Esophagus muscularis mucosa (tissue), 4 donors: ENCODE measurements around the gene TCF7L2.

Experiments
- CTCF ChIP-seq, 3 experiments: fragments of 200-600 bp in 2 of 3; fragments of 450-650 bp in 1 of 3; sonication (generic) in 2 of 3; IDR thresholded peaks; one replicate each; pipeline ENCODE4 v1.5.1; 2017 to 2019; ENCODE audit warnings: antibody characterized with exemption in 3 of 3, mild to moderate bottlenecking in 2 of 3, moderate library complexity in 1 of 3
- EP300 ChIP-seq: sonication (generic); formaldehyde crosslinking; IDR thresholded peaks from one replicate; pipeline ENCODE4 v1.6.1; 2017; ENCODE audit warnings: antibody characterized with exemption
- POLR2A ChIP-seq: fragments of 450-650 bp; IDR thresholded peaks from one replicate; pipeline ENCODE4 v1.6.1; 2017; ENCODE audit warnings: antibody characterized with exemption, moderate library complexity, mild to moderate bottlenecking, low read depth
- POLR2AphosphoS5 ChIP-seq, 2 donors: sonication (generic); formaldehyde crosslinking; IDR thresholded peaks; one replicate each; pipeline ENCODE4 v1.6.1; 2017; ENCODE audit warnings: antibody characterized with exemption in 2 of 2

GRCh38 chr10:112967200-112967599 lies 17.2 kb downstream of the TCF7L2 start:
- TF ChIP-seq CTCF (IDR thresholded peaks at IDR 0.05), result no peak
- TF ChIP-seq POLR2A, result no peak
- no peak for TF ChIP-seq EP300
- no peak for TF ChIP-seq POLR2AphosphoS5 (IDR thresholded peaks at IDR 0.05)
